ENCODE data around the gene SEMA3C. TPM values are rescaled to one million over a fixed set of nuclear protein-coding genes. Genes with fewer than 3 reads are reported as not detected.

The SEMA3C gene
- total RNA-seq, 1 donor from 2014 or later: 148 TPM

- Histone ChIP-seq H3K4me2 (ENCODE audit: low read length) (no peak overlapping the region), H3K9ac (ENCODE audit: low read length) (no peak overlapping the region), H3K27ac (ENCODE audit: low read depth, low read length) (peak overlapping the region; percentile 15), H3K36me3 (ENCODE audit: insufficient read depth, low read length) (peaks cover 12% of the 10 kb centered on the region), H3K4me1 (ENCODE audit: insufficient read depth, low read length) (peaks cover 14% of the 10 kb centered on the region), H3K27me3 (ENCODE audit: insufficient read depth, low read length) (no peaks in the 10 kb centered on the region), H3K4me3 (ENCODE audit: insufficient read depth, low read depth, low read length) (no peak overlapping the region), H3K79me2 (ENCODE audit: insufficient read depth, low read length) (peaks cover 18% of the 10 kb centered on the region), H3K9me3 (ENCODE audit: insufficient read depth, low read depth, low read length) (no peaks in the 10 kb centered on the region), H2AFZ (ENCODE audit: low read depth, low read length) (no peak overlapping the region), H4K20me1 (ENCODE audit: insufficient read depth, low read length) (no peaks in the 10 kb centered on the region)
- DNase-seq (ENCODE audit: low read depth) (no peak), FAIRE-seq (no peak)
- H3K9me3 Mint-ChIP-seq (ENCODE audit: unreplicated experiment): no peaks in the 10 kb centered on the region
- no peak overlapping the region for H3K4me3 Mint-ChIP-seq (ENCODE audit: unreplicated experiment)
- no peak overlapping the region for H3K27ac Mint-ChIP-seq (ENCODE audit: unreplicated experiment)
- TF ChIP-seq CTCF (IDR thresholded peaks at IDR 0.05; ENCODE audit: insufficient read depth, low read depth, low read length): no peak
- TF ChIP-seq EZH2 (IDR thresholded peaks at IDR 0.05; ENCODE audit: insufficient read depth, low read length): no peak
- no peaks in the 10 kb centered on the region for H3K27me3 Mint-ChIP-seq (ENCODE audit: low read depth, unreplicated experiment)
- peaks cover 6% of the 10 kb centered on the region for H3K36me3 Mint-ChIP-seq (ENCODE audit: low read depth, unreplicated experiment)
- H3K4me1 Mint-ChIP-seq (ENCODE audit: low read depth, unreplicated experiment): peaks cover 20% of the 10 kb centered on the region
Observed at GRCh38 chr7:80902019-80902418, 16.8 kb downstream of the SEMA3C start.

GRCh38 chr7:80900583-80901576 is 18.0 kb downstream of the SEMA3C start:
- H3K27me3 ChIP-seq (ENCODE audit: insufficient read depth, low read length): no peaks in the 10 kb centered on the region
- peak; percentile 77 for FAIRE-seq
- Mint-ChIP-seq H3K27ac (ENCODE audit: unreplicated experiment) (peak overlapping the region; percentile 71), H3K36me3 (ENCODE audit: low read depth, unreplicated experiment) (peaks cover 8% of the 10 kb centered on the region), H3K27me3 (ENCODE audit: low read depth, unreplicated experiment) (no peaks in the 10 kb centered on the region), H3K4me3 (ENCODE audit: unreplicated experiment) (no peak overlapping the region), H3K9me3 (ENCODE audit: unreplicated experiment) (no peaks in the 10 kb centered on the region), H3K4me1 (ENCODE audit: low read depth, unreplicated experiment) (peaks cover 21% of the 10 kb centered on the region)
- peak overlapping the region; percentile 36 for H3K4me2 ChIP-seq (ENCODE audit: low read length)
- H3K79me2 ChIP-seq (ENCODE audit: insufficient read depth, low read length): peaks cover 18% of the 10 kb centered on the region
- peaks cover 19% of the 10 kb centered on the region for H3K4me1 ChIP-seq (ENCODE audit: insufficient read depth, low read length)
- H3K9ac ChIP-seq (ENCODE audit: low read length): peak overlapping the region; percentile 11
- TF ChIP-seq EZH2 (IDR thresholded peaks at IDR 0.05; ENCODE audit: insufficient read depth, low read length) (no peak), CTCF (IDR thresholded peaks at IDR 0.05; ENCODE audit: insufficient read depth, low read depth, low read length) (no peak)
- H4K20me1 ChIP-seq (ENCODE audit: insufficient read depth, low read length): no peaks in the 10 kb centered on the region
- peak overlapping the region; percentile 67 for H3K27ac ChIP-seq (ENCODE audit: low read depth, low read length)
- H3K9me3 ChIP-seq (ENCODE audit: insufficient read depth, low read depth, low read length): no peaks in the 10 kb centered on the region
- no peak overlapping the region for H3K4me3 ChIP-seq (ENCODE audit: insufficient read depth, low read depth, low read length)
- peaks cover 12% of the 10 kb centered on the region for H3K36me3 ChIP-seq (ENCODE audit: insufficient read depth, low read length)
- DNase-seq (ENCODE audit: low read depth): peak; percentile 81
- H2AFZ ChIP-seq (ENCODE audit: low read depth, low read length): no peak overlapping the region
